Muscle layer of colon (tissue), 2 donors: ENCODE results near the gene OR2A25.

Source experiments
- H3K27ac ChIP-seq: one replicate; pipeline ENCODE4 v1.7.0; 2013; ENCODE audit warnings: low read depth, mild to moderate bottlenecking, low read length, moderate library complexity
- H3K27me3 ChIP-seq, 2 donors: one replicate each; pipeline ENCODE4 v1.7.0; 2013; ENCODE audit warnings: low read length in 2 of 2, mild to moderate bottlenecking in 2 of 2; ENCODE audit not compliant: insufficient read depth in 2 of 2, control insufficient read depth in 1 of 2
- H3K36me3 ChIP-seq: one replicate; pipeline ENCODE4 v1.7.0; 2013; ENCODE audit warnings: mild to moderate bottlenecking, low read length; ENCODE audit not compliant: insufficient read depth
- H3K4me1 ChIP-seq: one replicate; pipeline ENCODE4 v1.7.0; 2013; ENCODE audit warnings: mild to moderate bottlenecking, low read length; ENCODE audit not compliant: insufficient read depth
- H3K4me3 ChIP-seq, 2 donors: one replicate each; pipeline ENCODE4 v1.7.0; 2013; ENCODE audit warnings: low read length in 2 of 2, low read depth in 1 of 2, mild to moderate bottlenecking in 1 of 2, moderate library complexity in 1 of 2
- H3K9ac ChIP-seq: one replicate; pipeline ENCODE4 v1.7.0; 2013; ENCODE audit warnings: low read length
- H3K9me3 ChIP-seq: one replicate; pipeline ENCODE4 v1.7.0; 2013; ENCODE audit warnings: mild to moderate bottlenecking, low read length
- donor health status: abdominal sarcoma.
- donor health status: Adenocarcinoma of cecum.

OR2A25 gene

GRCh38 chr7:144085978-144086377, 16.4 kb downstream of the OR2A25 start, which contains the start of gene OR2A12:
TSS of gene OR2A12 (plus strand) at chr7:144086278. CDS start at chr7:144095108, 8,830 bp downstream.
- Histone ChIP-seq H3K27ac (no peak within 1 kb of the TSS), H3K4me1 (no peaks in the 10 kb centered on the region)

GRCh38 chr7:144086730-144087129, 17.1 kb downstream of the OR2A25 start:
- Histone ChIP-seq H3K9ac (no peak overlapping the region), H3K4me1 (no peaks in the 10 kb centered on the region), H3K4me3 (no peak overlapping the region), H3K27me3 (no peaks in the 10 kb centered on the region), H3K27ac (no peak overlapping the region), H3K36me3 (no peaks in the 10 kb centered on the region), H3K9me3 (no peaks in the 10 kb centered on the region)

More at GRCh38 chr7:144085978-144086377, 16.4 kb downstream of the OR2A25 start, which contains the start of gene OR2A12:
- Histone ChIP-seq H3K27me3 (no peaks in the 10 kb centered on the region), H3K9me3 (no peaks in the 10 kb centered on the region), H3K36me3 (no peaks in the 10 kb centered on the region), H3K9ac (no peak within 1 kb of the TSS), H3K4me3 (no peak within 1 kb of the TSS)

- Histone ChIP-seq H3K27me3 (no peaks in the 10 kb centered on the region), H3K4me3 (no peak overlapping the region), H3K36me3 (no peaks in the 10 kb centered on the region), H3K9ac (no peak overlapping the region), H3K9me3 (no peaks in the 10 kb centered on the region), H3K4me1 (no peaks in the 10 kb centered on the region), H3K27ac (no peak overlapping the region)
These were observed 17.6 kb downstream of the OR2A25 start for GRCh38 chr7:144087230-144087629.

DNA sequence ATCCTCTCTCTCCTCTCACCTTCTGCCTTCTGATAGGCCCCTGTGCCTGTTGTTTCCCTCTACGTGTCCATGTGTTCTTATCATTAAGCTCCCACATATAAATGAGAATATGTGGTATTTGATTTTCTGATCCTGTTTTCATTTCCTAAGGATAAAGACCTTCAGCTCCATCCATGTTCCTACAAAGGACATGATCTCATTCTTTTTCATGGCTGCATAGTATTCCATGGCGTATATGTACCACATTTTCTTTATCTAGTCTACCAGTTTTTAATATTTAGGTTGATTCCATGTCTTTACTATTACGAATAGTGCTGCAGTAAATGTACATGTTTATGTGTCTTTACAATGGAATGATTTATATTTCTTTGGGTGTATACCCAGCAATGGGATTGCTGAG, 21.1 kb downstream of the OR2A25 start:
- H3K27ac ChIP-seq: no peak overlapping the region

DNA sequence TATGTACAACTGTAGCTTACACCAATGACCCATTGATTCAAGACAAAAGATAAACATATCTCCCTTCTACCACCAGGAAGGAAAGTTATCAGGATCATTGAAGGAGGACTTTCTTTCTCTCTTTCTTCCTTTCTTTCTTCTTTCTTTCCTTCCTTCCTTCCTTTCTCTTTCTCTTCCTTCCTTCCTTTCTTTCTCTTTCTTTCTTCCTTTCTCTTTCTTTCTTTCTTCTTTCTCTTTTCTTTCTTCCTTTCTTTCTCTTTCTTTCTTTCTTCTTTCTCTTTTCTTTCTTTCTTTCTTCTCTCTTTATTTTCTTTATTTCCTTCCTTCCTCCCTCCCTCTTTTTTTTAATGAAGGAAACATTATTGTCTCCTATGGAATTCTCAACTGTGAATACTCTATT, 29.2 kb downstream of the OR2A25 start:
- H3K9ac ChIP-seq: no peak overlapping the region

More for the DNA sequence above, 21.1 kb downstream of the OR2A25 start:
- no peaks in the 10 kb centered on the region for H3K36me3 ChIP-seq
- H3K27me3 ChIP-seq: no peaks in the 10 kb centered on the region
- H3K9ac ChIP-seq: no peak overlapping the region
- H3K4me1 ChIP-seq: no peaks in the 10 kb centered on the region
- no peak overlapping the region for H3K4me3 ChIP-seq
- H3K9me3 ChIP-seq: no peaks in the 10 kb centered on the region

DNA sequence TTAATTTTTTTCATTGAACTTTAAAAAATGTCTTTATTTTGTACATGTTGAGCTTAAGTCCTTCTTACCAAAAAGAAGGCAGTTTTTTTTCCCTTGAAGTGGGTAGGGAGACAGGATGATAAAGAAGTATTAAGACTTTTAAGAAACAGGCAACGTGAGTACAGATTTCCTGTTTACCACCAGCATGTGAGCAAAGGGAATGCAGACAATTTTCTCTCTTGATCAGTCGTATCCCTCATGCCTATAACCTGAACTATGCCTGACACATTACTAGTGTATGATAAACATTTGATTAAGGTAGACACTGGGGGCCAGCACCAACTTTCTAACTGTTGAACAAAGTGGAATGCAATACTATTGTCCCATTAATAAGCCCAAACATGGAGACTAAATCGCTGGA, 31.0 kb downstream of the OR2A25 start:
- Histone ChIP-seq H3K9ac (no peak overlapping the region), H3K9me3 (no peaks in the 10 kb centered on the region), H3K27me3 (no peaks in the 10 kb centered on the region), H3K4me1 (no peaks in the 10 kb centered on the region), H3K36me3 (no peaks in the 10 kb centered on the region), H3K27ac (no peak overlapping the region), H3K4me3 (no peak overlapping the region)

More for the DNA sequence above, 29.2 kb downstream of the OR2A25 start:
- no peaks in the 10 kb centered on the region for H3K36me3 ChIP-seq
- H3K4me1 ChIP-seq: no peaks in the 10 kb centered on the region
- no peak overlapping the region for H3K4me3 ChIP-seq
- no peak overlapping the region for H3K27ac ChIP-seq
- H3K9me3 ChIP-seq: no peaks in the 10 kb centered on the region
- H3K27me3 ChIP-seq: no peaks in the 10 kb centered on the region

DNA sequence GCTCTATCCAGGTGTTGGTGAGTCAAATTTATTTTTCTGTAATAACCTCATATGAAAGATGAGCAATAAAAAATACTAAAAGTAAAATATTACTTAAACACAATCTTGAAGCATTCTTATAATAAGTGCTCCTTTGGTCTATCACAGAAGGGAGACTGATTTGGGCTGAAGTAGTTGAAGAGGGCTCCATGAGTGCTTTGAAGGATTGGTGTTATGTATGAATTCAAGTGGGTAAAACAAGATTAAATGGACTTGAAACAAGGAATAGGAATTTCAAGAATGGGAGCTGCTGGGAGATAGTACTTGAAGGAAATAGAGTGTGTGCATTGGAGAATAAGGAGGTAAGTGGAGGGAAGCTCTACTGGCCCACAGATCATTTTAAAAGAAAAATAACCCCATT, 32.4 kb downstream of the OR2A25 start:
- Histone ChIP-seq H3K9me3 (no peaks in the 10 kb centered on the region), H3K4me1 (no peaks in the 10 kb centered on the region), H3K36me3 (no peaks in the 10 kb centered on the region), H3K27ac (no peak overlapping the region), H3K9ac (no peak overlapping the region), H3K27me3 (no peaks in the 10 kb centered on the region), H3K4me3 (no peak overlapping the region)

DNA sequence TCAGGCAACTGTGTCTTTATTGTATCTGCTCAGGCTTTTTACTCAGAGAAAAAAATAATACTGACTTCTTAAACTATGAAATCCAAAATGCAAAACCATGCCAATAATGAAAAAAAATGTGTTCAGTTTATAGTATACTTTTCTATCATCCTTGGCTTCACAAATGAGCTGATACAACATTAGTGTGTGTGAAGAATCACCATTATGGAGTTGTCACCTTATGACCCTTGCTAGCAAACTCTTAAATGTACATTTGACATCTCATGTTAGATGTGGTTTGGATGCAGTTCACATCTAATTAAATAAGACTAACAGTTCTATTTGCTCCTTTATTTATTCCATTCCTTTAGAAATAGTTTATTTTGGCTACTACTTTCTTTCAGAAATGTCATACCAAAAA, 35.6 kb downstream of the OR2A25 start:
- H3K27me3 ChIP-seq: no peaks in the 10 kb centered on the region
- no peak overlapping the region for H3K27ac ChIP-seq
- no peak overlapping the region for H3K9ac ChIP-seq
- H3K9me3 ChIP-seq: no peaks in the 10 kb centered on the region
- H3K4me1 ChIP-seq: no peaks in the 10 kb centered on the region
- H3K4me3 ChIP-seq: no peak overlapping the region
- H3K36me3 ChIP-seq: no peaks in the 10 kb centered on the region

GRCh38 chr7:144109283-144109682, 39.7 kb downstream of the OR2A25 start, which contains the start of gene OR2A2:
TSS of gene OR2A2 (plus strand) at chr7:144109583. CDS start at chr7:144109583, 0 bp downstream.
- Histone ChIP-seq H3K27me3 (no peaks in the 10 kb centered on the region), H3K4me1 (no peaks in the 10 kb centered on the region), H3K9ac (no peak within 1 kb of the TSS), H3K36me3 (no peaks in the 10 kb centered on the region), H3K9me3 (no peaks in the 10 kb centered on the region), H3K4me3 (no peak within 1 kb of the TSS), H3K27ac (no peak within 1 kb of the TSS)

GRCh38 chr7:144110272-144110671, 40.7 kb downstream of the OR2A25 start:
- no peaks in the 10 kb centered on the region for H3K36me3 ChIP-seq
- no peaks in the 10 kb centered on the region for H3K9me3 ChIP-seq
- no peak overlapping the region for H3K9ac ChIP-seq
- H3K4me3 ChIP-seq: no peak overlapping the region
- no peaks in the 10 kb centered on the region for H3K4me1 ChIP-seq
- no peaks in the 10 kb centered on the region for H3K27me3 ChIP-seq
- no peak overlapping the region for H3K27ac ChIP-seq

DNA sequence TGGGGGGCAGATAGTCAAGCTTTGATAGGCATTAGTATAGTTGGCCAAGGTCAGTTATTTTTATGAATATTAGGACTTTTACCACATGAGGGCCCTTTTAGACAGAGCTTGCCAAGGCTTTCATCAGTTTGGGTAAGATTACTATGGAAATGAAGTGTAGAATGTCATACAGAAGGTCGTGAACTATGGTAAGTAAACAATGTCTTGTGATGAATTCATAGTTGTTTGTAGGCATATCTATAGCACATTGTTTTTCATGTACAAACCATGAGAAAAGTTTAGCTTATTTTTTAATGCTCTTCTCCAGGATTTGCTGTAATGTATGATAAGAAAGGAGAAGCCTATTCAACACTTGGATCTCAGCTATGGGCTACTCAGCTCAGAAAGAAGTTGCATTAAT, 44.0 kb downstream of the OR2A25 start:
- H3K27ac ChIP-seq: no peak overlapping the region
- H3K4me3 ChIP-seq: no peak overlapping the region
- no peaks in the 10 kb centered on the region for H3K27me3 ChIP-seq
- no peaks in the 10 kb centered on the region for H3K9me3 ChIP-seq
- no peaks in the 10 kb centered on the region for H3K36me3 ChIP-seq
- H3K9ac ChIP-seq: no peak overlapping the region
- H3K4me1 ChIP-seq: no peaks in the 10 kb centered on the region

DNA sequence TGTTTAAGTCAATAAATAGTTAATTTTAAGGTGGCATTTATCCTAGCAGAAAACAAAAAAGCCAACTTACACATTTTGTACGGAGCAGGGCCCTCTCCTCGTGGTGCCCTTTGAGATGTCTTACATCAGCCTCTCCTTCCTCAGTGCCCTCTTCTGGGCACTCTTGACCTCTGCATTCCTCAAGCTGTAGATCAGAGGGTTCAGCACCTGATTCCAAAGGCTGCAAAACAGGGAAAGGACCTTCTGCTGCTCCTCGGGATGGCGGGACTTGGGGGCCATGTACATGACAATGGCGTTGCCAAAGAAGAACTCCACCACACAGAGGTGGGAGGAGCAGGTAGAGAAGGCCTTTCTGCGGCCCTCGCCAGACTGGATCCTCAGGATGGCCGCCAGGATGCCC, 48.7 kb downstream of the OR2A25 start:
- Histone ChIP-seq H3K27me3 (no peaks in the 10 kb centered on the region), H3K9ac (no peak overlapping the region), H3K4me1 (no peaks in the 10 kb centered on the region), H3K36me3 (no peaks in the 10 kb centered on the region), H3K9me3 (no peaks in the 10 kb centered on the region), H3K27ac (no peak overlapping the region), H3K4me3 (no peak overlapping the region)
